OCI-LY3 (cell line): ENCODE data around the gene MKRN1.

Experiments used
- CTCF ChIP-seq: fragments of 200-600, 300-600 bp; sonication (generic); IDR thresholded peaks from 2 replicates; pipeline ENCODE4 v1.5.1; 2014; ENCODE audit warnings: antibody characterized with exemption, low read length, low read depth
- EZH2phosphoT487 ChIP-seq: fragments of 200-600 bp; shearing (Covaris generic); IDR thresholded peaks from 2 replicates; pipeline ENCODE4 v1.6.1; 2018; ENCODE audit warnings: antibody characterized with exemption, mixed run types, low read depth

GRCh38 chr7:140418653-140419052, 60.7 kb downstream of the MKRN1 start:
- TF ChIP-seq CTCF (no peak), EZH2phosphoT487 (no peak)
